Measurements from ENCODE around the gene XRCC1. TPM values are rescaled to one million over a fixed set of nuclear protein-coding genes. Genes with fewer than 3 reads are reported as not detected.

XRCC1 gene
- total RNA-seq, 4 donors from 2014 or later: 18.6 to 30.6 (median 25.7) TPM

DNA sequence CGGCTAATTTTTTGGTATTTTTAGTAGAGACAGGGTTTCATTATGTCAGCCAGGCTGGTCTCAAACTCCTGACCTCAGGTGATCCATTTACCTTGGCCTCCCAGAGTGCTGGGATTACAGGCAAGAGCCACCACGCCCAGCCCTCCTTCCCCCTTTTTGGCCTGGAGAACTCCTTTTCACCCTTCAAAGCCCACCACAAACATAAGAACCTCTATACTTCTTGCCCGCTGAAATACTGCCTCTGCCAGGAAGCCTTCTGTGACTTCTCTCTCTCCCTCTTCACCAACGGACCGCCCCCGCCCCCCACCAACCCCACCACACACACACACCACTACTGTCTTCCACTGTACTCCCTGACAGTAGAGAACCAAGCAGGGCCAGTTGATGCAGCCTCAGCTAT lies 41.6 kb upstream of the XRCC1 start:
- 91% methylated on average over 6 of the region's 6 CpGs for WGBS, 2 donors
- H3K4me3 ChIP-seq: no peak overlapping the region
- H3K27ac ChIP-seq: no peak overlapping the region
- TF ChIP-seq EP300 (IDR thresholded peaks at IDR 0.05) (no peak), CTCF (IDR thresholded peaks at IDR 0.05) (no peak), POLR2A (IDR thresholded peaks at IDR 0.05) (no peak)
- no peaks in the 10 kb centered on the region for H3K27me3 ChIP-seq
- H3K9me3 ChIP-seq: no peaks in the 10 kb centered on the region
- no peak for DNase-seq (ENCODE audit: low spot score in 2 of 2)
- H3K4me1 ChIP-seq: peaks cover 0 to 40% (median 11%) of the 10 kb centered on the region in 4 donors
- H3K36me3 ChIP-seq: peaks cover 0 to 24% (median 0%) of the 10 kb centered on the region in 3 donors

DNA sequence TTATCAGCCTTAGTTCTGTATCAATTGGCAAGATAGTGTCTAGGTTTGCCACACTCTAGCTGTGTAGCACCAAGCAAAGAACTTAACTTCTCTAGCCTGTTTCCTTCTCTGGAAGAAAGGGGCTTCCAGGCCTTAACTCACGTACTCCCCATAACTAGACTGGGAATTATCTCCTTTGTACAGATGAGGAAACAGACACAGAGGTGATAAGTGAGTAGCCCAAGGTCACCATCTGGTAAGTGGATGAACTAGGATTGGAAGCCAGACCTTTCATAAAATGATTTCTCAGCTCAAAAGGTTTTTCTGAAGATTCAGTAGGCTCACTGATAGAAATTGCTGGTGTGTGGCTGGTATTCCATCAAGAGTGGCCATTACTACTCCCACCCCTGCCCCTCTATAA lies 41.0 kb upstream of the XRCC1 start:
- H3K36me3 ChIP-seq: peaks cover 0 to 30% (median 0%) of the 10 kb centered on the region in 3 donors
- H3K27me3 ChIP-seq: no peaks in the 10 kb centered on the region
- no peaks in the 10 kb centered on the region for H3K9me3 ChIP-seq
- peaks cover 0 to 40% (median 11%) of the 10 kb centered on the region in 4 donors for H3K4me1 ChIP-seq
- no peak overlapping the region for H3K27ac ChIP-seq
- 48 to 58% methylated on average over 1 of the region's 1 CpG for WGBS, 2 donors
- H3K4me3 ChIP-seq: no peak overlapping the region
- no peak for TF ChIP-seq EP300 (IDR thresholded peaks at IDR 0.05)
- no peak for TF ChIP-seq CTCF (IDR thresholded peaks at IDR 0.05)
- no peak for TF ChIP-seq POLR2A (IDR thresholded peaks at IDR 0.05)
- no peak for DNase-seq (ENCODE audit: low spot score in 2 of 2)

- Histone ChIP-seq H3K27me3 (no peaks in the 10 kb centered on the region), H3K4me3 (no peak overlapping the region), H3K4me1 (peaks cover 0 to 24% (median 0%) of the 10 kb centered on the region in 4 donors), H3K27ac (no peak overlapping the region), H3K9me3 (no peaks in the 10 kb centered on the region), H3K36me3 (peaks cover 0 to 42% (median 0%) of the 10 kb centered on the region in 3 donors)
- 94 to 96% methylated on average over 12 of the region's 12 CpGs for WGBS, 2 donors
- DNase-seq (ENCODE audit: low spot score in 2 of 2): no peak
- TF ChIP-seq EP300 (IDR thresholded peaks at IDR 0.05) (no peak), POLR2A (IDR thresholded peaks at IDR 0.05) (no peak), CTCF (IDR thresholded peaks at IDR 0.05) (no peak)
These were observed 37.0 kb upstream of the XRCC1 start for GRCh38 chr19:43612374-43612773.

DNA sequence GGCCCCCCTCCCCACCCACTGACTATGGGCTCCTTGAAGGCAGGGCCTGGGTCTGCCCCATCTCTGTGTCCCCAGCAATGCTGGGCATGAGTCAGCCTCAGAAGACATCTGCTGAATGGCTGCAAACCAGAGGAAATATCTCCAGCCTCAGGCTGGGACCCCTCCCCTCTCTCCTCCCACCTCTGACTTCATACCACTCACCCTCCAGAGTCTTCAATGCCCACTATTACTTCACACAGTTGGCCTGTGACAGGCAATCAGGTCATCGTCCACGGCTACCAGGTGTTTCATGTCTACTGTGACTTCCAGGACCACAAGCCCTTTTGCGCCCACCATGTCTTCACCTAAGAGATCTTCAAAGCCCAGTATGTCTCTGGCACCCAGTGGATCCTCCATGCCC lies 36.5 kb upstream of the XRCC1 start, which contains the start of gene SRRM5:
Gene SRRM5, plus strand, starts transcription at position 301 of the 400 bp plus-strand sequence. Its CDS starts 34 bp downstream, at position 335.
- 91% methylated on average over 3 of the region's 3 CpGs for WGBS, 2 donors

More for the DNA sequence above, 36.5 kb upstream of the XRCC1 start, which contains the start of gene SRRM5:
- no peak for DNase-seq (ENCODE audit: low spot score in 2 of 2)
- no peak within 1 kb of the TSS for H3K4me3 ChIP-seq
- TF ChIP-seq CTCF (IDR thresholded peaks at IDR 0.05): no peak
- no peak for TF ChIP-seq POLR2A (IDR thresholded peaks at IDR 0.05)
- no peak for TF ChIP-seq EP300 (IDR thresholded peaks at IDR 0.05)
- H3K9me3 ChIP-seq: no peaks in the 10 kb centered on the region
- H3K36me3 ChIP-seq: peaks cover 0 to 48% (median 0%) of the 10 kb centered on the region in 3 donors
- H3K4me1 ChIP-seq: peaks cover 0 to 20% (median 0%) of the 10 kb centered on the region in 4 donors
- no peaks in the 10 kb centered on the region for H3K27me3 ChIP-seq
- H3K27ac ChIP-seq: peak within 1 kb of the TSS in 1 of 4 donors; percentile 50
